ENCODE measurements around the gene NUDT13. TPM values are rescaled to one million over a fixed set of nuclear protein-coding genes. Genes with fewer than 3 reads are reported as not detected.

Gene NUDT13
- polyA plus RNA-seq, 1 experiment = 1.7 TPM

DNA sequence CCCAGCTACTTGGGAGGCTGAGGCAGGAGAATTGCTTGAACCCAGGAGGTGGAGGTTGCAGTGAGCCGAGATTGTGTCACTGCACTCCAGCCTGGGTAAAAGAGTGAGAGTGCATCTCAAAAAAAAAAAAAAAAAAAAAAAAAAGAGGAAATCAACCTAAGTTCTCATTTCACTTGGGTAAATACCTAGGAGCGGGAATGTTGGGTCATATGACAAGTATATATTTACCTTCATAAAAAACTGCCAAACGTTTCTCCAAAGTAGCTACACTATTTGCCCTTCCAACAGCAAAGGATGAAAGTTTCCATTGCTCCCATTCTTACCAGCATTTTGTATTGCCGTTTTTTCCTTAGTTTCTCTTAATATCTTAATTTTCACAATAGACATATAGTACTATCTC is 23.4 kb upstream of the NUDT13 start:
- no peak for DNase-seq (ENCODE audit: low read depth)
- no peak overlapping the region for H3K4me3 ChIP-seq (ENCODE audit: low read depth, low read length)
- POLR2A ChIA-PET = no interaction called here
- no peaks in the 10 kb centered on the region for H3K27me3 ChIP-seq (ENCODE audit: control insufficient read depth, insufficient read depth, low read length)
- TF ChIP-seq, protein P1, sequence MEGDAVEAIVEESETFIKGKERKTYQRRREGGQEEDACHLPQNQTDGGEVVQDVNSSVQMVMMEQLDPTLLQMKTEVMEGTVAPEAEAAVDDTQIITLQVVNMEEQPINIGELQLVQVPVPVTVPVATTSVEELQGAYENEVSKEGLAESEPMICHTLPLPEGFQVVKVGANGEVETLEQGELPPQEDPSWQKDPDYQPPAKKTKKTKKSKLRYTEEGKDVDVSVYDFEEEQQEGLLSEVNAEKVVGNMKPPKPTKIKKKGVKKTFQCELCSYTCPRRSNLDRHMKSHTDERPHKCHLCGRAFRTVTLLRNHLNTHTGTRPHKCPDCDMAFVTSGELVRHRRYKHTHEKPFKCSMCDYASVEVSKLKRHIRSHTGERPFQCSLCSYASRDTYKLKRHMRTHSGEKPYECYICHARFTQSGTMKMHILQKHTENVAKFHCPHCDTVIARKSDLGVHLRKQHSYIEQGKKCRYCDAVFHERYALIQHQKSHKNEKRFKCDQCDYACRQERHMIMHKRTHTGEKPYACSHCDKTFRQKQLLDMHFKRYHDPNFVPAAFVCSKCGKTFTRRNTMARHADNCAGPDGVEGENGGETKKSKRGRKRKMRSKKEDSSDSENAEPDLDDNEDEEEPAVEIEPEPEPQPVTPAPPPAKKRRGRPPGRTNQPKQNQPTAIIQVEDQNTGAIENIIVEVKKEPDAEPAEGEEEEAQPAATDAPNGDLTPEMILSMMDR (IDR thresholded peaks at IDR 0.05; ENCODE audit: insufficient read depth, low read depth, low read length) = no peak
- CTCF ChIA-PET = interaction anchor here (1.0 kb wide), 1 partner anchor 9 kb away, joined by 3 read pairs; no protein-coding TSS in a partner anchor
- H3K36me3 ChIP-seq (ENCODE audit: control insufficient read depth, insufficient read depth, low read length) = peaks cover 3% of the 10 kb centered on the region

DNA sequence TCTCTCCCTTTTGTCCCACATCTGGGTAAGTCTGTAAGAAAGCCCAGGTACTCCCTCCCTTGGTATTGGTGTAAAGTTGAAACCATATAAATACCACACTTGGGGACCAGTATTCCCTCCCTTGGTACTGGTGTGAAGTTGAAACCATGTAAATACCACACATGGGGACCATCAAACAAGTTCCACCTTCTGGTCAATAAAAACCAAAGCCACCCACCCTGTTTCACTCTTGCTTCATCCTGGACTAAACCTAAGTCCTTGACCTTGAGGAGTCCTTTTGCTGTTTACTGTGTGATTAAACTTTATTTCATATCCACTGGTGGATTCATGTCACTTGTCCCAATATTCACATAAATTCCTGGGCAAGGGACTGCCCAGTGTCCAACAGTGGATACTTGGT is 22.0 kb upstream of the NUDT13 start:
- no peak for DNase-seq (ENCODE audit: low read depth)
- ChIA-PET POLR2A (interaction anchor here (1.2 kb wide), 1 partner anchor 8 kb away, joined by 14 read pairs; the partner anchor contains the start of gene P4HA1), CTCF (no interaction called here)
- H3K4me3 ChIP-seq (ENCODE audit: low read depth, low read length) = no peak overlapping the region
- peaks cover 3% of the 10 kb centered on the region for H3K36me3 ChIP-seq (ENCODE audit: control insufficient read depth, insufficient read depth, low read length)
- H3K27me3 ChIP-seq (ENCODE audit: control insufficient read depth, insufficient read depth, low read length) = no peaks in the 10 kb centered on the region
- TF ChIP-seq, protein P1 (IDR thresholded peaks at IDR 0.05; ENCODE audit: insufficient read depth, low read depth, low read length) = no peak

DNA sequence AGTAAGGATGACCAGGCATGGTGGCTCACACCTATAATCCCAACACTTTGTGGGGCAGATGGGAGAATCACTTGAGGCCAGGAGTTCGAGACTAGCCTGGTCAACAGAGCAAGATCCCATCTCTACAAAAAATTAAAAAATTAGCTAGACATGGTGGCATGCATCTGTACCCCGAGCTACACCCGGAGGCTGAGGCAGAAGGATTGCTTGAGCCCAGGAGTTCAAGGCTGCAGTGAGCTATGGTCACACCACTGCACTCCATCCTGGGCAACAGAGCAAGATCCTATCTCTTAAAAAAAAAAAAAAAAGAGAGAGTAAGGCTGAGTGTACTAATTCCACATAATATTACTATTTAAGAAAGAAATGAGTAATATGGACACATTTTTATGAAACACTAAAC is 17.4 kb upstream of the NUDT13 start:
- peaks cover 3% of the 10 kb centered on the region for H3K36me3 ChIP-seq (ENCODE audit: control insufficient read depth, insufficient read depth, low read length)
- TF ChIP-seq, protein P1 (IDR thresholded peaks at IDR 0.05; ENCODE audit: insufficient read depth, low read depth, low read length) = no peak
- DNase-seq (ENCODE audit: low read depth) = no peak
- ChIA-PET CTCF (interaction anchor here (1.1 to 1.8 kb wide), 2 partner anchors 8 to 62 kb away, joined by 3 to 4 read pairs; no protein-coding TSS in a partner anchor), POLR2A (no interaction called here)
- no peak overlapping the region for H3K4me3 ChIP-seq (ENCODE audit: low read depth, low read length)
- H3K27me3 ChIP-seq (ENCODE audit: control insufficient read depth, insufficient read depth, low read length) = no peaks in the 10 kb centered on the region

DNA sequence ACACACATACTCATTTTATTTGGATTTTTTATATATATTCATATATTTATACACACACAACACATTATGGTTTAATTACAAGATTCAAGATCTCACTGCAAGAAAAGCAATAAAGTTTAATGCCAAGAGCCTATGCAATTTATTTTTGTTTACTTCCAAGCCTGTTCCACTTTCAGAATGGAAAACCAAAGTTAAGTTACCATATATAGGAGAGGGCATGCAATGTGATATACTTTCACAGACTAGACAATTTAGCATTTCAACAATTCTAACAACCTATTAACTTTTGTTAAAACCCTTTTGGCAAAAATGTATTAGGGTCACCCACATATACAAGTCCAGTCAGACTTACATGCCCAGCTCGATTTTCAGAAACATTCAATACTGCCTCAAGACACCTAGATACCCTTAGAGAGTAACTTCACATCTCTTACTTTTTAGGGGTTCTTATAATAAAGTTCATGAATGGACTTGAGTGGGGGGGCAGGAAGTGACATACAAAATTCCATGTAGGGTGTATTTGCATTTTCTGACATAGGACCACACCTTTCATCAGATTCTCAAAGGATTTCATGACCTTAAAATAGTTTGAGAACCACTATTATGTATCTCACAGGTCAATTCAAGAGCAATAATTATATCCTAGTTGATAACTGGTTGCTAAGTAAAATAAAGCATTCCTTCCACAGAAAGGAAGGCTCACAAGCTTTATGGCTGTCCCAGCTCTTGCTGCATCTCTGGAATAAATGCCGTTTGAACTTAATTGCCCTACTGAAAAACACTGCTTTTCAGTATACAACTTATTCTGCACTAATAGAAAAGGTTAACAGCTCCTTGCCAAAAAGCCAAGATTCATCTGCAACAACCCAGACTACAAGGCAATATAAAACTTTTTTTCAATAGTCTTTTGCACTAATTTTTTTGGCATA is 16.1 kb upstream of the NUDT13 start:
- CTCF ChIA-PET = interaction anchor here (1.1 to 1.8 kb wide), 3 partner anchors 10 to 65 kb away, joined by 3 to 5 read pairs (median 4); no protein-coding TSS in a partner anchor
- TF ChIP-seq, protein P1 (IDR thresholded peaks at IDR 0.05; ENCODE audit: insufficient read depth, low read depth, low read length) = no peak
- Histone ChIP-seq H3K4me3 (ENCODE audit: low read depth, low read length) (peak overlapping the region; percentile 72), H3K36me3 (ENCODE audit: control insufficient read depth, insufficient read depth, low read length) (peaks cover 3% of the 10 kb centered on the region), H3K27me3 (ENCODE audit: control insufficient read depth, insufficient read depth, low read length) (no peaks in the 10 kb centered on the region)
- DNase-seq (ENCODE audit: low read depth) = no peak
- POLR2A ChIA-PET = interaction anchor here (0.6 to 0.7 kb wide), 3 partner anchors 26 to 402 kb away, joined by 3 to 15 read pairs (median 10); no protein-coding TSS in a partner anchor

DNA sequence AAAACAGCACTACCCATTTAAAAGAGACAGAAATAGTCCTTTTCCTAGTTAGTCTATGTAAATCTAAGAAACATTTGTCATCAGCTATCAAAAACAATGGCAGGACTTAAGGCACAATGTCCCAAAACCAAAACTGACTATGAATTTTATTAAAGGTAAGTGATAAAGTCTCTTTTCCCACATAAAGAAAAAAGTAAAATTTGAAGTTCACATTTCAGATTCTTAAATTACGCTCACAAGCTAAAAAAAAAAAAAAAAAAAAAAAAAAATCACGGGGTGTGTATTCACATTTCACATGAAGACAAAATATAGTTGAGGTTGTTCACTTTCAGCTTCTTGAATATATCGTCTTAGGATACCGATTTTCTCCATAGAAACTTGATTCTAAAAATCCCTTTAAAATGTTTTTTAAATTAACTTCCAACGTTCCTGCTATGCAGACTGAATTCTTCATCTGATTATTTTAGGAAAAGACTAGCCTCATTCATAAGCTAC is 15.2 kb upstream of the NUDT13 start:
- POLR2A ChIA-PET = interaction anchor here (0.6 to 0.7 kb wide), 4 partner anchors 19 to 383 kb away, joined by 4 to 15 read pairs (median 8); no protein-coding TSS in a partner anchor

More for the DNA sequence above, 15.2 kb upstream of the NUDT13 start:
- peak overlapping the region; percentile 72 for H3K4me3 ChIP-seq (ENCODE audit: low read depth, low read length)
- H3K36me3 ChIP-seq (ENCODE audit: control insufficient read depth, insufficient read depth, low read length) = peaks cover 1% of the 10 kb centered on the region; the same call in 1 of the 2 replicates
- CTCF ChIA-PET = interaction anchor here (1.0 to 1.8 kb wide), 4 partner anchors 11 to 73 kb away, joined by 3 to 5 read pairs (median 4); partner anchors contain the start of genes ECD and FAM149B1
- no peaks in the 10 kb centered on the region for H3K27me3 ChIP-seq (ENCODE audit: control insufficient read depth, insufficient read depth, low read length)
- DNase-seq (ENCODE audit: low read depth) = no peak
- TF ChIP-seq, protein P1 (IDR thresholded peaks at IDR 0.05; ENCODE audit: insufficient read depth, low read depth, low read length) = no peak

Data from BJ (cell line).